Astrocyte (in vitro differentiated cells and primary cell): Measurements from ENCODE around the gene MICALL1.

Experiments used
- CTCF ChIP-seq: IDR thresholded peaks from 2 replicates; pipeline ENCODE4 v1.5.1; 2011; ENCODE audit warnings: low read depth, mild to moderate bottlenecking, inconsistent platforms, low read length, moderate library complexity; ENCODE audit not compliant: insufficient read depth
- EZH2 ChIP-seq: IDR thresholded peaks from 2 replicates; pipeline ENCODE4 v1.6.1; 2012; ENCODE audit warnings: mild to moderate bottlenecking, low read length, inconsistent platforms; ENCODE audit not compliant: insufficient read depth

GRCh38 chr22:37985751-37986281 lies 79.7 kb downstream of the MICALL1 start:
- no peak for TF ChIP-seq CTCF
- TF ChIP-seq EZH2, result no peak
